Measurements from ENCODE around the gene GAN.
"Not testable (repeated sequence)": the region's sequence is repeated elsewhere in the genome, so short reads cannot be mapped to it uniquely, and the experiment has no call there.

GAN gene

DNA sequence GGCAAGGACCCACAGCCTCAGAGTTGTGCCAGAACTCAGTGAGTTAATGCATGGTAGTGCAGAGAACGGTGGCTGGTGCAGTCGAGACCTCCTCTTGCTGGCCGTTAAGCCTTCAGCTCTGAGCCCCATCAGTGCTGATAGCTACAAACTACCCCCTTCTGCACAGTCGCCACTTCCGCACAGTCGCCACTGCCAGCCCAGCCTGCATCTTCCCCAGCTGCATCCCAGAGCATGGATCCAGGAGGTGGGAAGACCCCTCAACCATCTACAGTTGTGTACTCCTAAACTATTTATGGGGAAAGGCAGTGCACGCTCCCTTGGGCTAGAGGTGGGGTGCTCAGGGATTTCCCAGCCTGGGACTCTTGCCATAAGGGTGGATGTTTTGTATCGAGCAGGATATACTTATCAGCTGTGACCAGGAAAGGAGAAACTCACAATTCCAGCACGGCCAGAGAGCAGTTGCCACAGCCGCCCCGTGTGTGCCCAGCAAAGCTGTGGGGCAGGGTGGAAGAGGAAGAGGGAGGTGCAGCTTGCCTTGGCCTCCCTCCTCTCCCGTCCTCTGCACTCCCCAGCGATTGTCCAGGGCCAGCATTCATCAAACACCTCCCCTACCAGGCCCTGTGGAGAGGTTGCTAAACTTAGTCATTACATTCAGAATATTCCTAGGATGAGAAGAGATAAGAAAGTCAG, 80.3 kb downstream of the GAN start:
- no peak for DNase-seq (ENCODE audit: low read depth in 2 of 3, low spot score in 2 of 3)

DNA sequence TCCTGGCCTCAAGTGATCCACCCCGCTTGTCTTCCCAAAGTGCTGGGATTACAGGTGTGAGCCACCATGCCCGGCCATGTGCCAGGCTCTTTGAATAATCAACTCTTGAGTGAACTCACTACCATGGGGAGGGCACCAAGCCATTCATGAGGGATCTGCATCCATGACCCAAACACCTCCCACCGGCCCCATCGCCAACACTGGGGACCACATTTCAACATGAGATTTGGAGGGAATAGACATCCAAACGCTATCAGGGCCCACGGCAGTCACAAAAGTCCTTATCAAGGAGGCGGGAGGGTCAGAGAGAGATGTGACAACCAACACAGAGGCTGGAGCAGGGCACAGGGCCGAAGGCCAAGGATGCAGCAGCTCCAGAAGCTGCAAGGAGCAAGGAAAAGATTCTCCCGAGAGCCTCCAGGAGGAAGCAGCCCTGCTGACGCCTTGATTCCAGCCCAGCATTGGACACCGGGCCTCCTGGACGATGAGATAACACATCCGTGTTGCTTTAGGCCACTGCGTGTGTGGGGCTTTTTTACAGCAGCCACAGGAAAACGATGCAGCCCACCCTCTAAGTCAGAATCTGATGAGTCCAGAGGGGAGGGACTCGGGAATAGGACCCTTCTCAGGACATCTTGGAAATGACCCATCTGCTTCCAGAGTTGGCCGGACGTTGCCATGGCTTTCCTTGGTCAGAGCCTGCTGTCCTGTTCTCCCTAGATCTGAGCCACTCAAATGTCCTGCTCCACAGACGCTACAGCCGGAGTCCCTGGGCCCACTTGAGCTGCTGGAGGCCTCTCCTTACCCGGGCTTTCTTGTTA, 82.5 kb downstream of the GAN start:
- DNase-seq (ENCODE audit: low read depth in 2 of 3, low spot score in 2 of 3): no peak

DNA sequence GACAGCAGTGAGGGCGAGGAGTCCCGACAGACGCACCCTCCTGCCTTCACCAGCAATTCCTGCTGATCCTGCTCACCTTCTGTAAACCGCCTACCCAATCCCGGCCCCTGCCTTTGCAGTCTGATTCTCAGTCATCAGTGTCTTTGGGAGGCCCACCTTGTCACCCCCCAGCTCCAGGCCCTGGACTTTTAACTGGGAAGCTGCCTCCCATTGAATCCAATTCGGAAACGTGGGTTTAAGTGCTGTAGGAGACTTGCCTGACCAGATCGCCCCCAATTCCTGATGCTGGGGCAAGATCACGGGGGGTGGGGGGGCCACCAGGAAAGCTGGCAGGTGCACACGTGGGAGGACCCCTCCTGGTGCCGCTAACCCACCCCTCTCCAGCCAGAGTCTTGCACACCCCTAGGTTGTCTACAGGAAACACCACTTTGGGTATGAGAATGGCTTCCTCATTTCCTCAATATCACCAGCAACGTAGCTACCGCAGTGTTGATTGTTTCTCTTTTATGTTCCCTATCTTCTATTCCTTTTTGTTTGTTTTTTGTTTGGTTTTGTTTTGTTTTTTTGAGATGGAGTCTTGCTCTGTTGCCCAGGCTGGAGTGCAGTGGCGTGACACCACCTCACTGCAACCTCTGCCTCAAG, 83.2 kb downstream of the GAN start:
- no peak for DNase-seq (ENCODE audit: low read depth in 2 of 3, low spot score in 2 of 3)

DNA sequence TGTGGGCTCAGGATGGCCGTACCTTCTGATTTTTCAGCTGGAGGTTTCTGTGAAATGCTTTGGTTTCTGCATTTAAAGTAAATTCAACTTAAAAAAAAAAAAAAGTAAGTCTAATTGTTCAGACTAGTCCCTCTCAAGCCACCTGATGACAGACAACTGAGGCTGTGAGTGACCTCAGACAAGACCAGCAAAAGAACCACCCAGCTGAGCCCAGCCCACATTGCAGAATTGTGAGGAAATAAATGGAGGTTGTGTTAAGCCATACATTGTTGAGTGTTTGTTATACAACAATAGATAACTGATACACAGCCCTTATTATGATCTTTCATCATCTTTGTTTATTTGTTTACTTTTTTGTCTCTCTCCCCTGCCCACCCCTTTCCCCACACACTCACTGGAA, 85.1 kb downstream of the GAN start:
- no peak for DNase-seq (ENCODE audit: low read depth in 2 of 3, low spot score in 2 of 3)

DNA sequence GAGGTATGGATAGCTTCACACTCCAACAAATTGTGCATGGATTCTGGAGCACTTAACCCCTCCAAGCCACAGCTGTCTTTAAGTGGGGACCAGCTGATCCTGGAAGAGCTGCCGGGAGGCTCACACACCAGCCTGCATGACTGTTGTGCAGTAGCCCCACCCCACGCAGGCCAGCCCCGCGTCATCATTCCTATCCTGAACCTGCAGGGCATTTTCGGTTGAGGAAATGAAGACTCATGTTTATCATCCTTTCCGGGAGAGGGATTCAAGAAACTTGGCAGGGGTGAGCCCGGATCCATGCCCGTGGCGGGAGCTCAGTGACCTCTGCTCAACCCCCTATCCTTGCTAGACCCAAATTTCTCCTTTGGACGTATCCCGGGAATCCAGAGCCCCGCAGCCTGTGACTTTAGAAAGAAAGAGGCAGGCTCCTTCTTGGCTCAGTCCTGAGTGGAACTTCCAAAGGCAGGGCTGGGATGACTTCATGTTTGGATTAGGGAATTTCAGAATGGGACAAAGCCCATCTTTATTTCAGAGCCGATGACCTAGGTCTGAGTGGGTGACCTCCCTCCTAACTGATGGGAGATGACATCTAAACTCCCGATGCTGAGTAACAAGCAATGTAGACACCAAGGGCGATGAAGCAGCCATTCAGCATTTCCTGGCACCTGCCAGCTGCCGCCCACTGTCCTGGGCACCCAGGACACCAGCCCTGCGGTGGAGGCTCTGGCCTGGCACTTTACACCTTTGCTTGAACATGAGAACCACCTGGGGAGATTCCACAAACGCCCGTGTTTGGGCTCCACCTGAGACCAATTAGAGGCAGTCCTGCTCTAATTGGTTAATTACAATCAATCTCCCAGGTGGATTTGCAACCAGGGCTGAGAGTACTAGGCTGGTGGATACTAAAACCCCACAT, 86.5 kb downstream of the GAN start:
- DNase-seq (ENCODE audit: low read depth in 2 of 3, low spot score in 2 of 3): no peak

DNA sequence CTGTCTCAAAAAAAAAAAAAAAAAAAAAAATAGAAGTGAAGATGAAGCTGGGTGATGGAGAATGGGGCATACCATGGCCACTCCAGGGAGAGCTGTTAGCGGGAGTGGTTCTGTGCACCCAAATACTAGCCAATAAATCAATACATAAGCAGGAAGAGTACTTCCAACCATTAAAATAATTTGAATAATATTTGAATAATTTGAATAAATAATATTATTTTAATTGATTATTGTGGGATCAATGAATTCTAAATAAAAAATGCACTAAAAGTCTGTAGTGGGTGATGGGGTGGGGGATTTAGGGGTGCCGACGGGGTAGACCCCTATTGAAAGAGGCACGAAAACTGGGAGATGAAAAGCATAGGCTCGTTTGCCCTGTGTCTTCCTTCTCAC, 88.4 kb downstream of the GAN start:
- DNase-seq (ENCODE audit: low read depth in 2 of 3, low spot score in 2 of 3): no peak

DNA sequence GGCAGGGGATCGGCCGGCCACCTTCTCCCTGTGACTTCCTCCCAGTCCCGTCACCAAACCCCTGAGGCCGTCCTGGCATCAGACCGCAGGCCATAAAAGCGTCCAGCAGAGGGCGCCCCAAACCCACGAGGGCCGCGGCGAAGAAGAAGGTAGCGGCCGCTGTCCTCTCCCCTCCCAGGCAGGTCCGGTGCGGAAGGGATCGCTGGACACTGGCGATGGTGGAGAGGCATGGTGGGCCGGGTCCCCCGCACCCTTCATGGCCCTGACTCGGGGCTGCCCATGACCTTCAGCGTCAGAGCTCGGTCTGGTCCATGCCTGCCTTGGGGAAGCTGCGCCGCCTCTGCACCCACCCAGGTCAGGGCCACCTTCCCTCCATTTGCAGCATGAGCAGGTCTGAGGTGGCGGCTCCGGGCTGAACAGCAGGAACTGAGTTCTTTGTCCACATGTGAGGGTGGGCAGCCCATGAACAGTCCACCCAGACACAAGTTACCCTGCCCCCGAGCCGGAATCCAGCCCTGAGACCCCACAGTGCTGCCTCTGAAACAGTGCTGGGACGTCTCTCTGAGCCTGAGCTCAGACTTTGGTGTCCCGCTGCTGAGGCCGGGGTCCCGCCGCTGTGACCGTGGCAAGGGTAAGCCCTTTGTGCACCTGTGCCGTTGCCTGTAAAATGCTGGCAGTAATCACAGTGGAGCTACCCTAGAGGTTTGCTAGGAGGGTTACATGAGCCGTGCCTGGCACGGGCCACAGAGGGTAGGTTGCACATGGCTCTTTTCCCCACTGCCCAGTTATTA, 89.0 kb downstream of the GAN start:
- DNase-seq (ENCODE audit: low read depth in 2 of 3, low spot score in 2 of 3): peak; percentile 51 to 88 (median 86)

DNA sequence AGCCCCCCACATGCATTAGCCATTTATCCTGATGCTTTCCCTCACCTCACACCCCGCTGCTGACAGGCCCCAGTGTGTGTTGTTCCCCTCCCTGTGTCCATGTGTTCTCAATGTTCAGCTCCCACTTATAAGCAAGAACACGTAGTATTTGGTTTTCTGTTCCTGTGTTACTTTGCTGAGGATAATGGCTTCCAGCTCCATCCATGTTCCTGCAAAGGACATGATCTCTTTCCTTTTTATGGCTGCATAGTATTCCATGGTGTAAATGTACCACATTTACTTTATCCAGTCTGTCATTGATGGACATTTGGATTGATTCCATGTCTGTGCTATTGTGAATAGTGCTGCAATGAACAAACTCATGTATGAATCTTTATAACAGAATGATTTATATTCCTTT, 90.2 kb downstream of the GAN start:
- DNase-seq (ENCODE audit: low read depth in 2 of 3, low spot score in 2 of 3): not testable (repeated sequence)

DNA sequence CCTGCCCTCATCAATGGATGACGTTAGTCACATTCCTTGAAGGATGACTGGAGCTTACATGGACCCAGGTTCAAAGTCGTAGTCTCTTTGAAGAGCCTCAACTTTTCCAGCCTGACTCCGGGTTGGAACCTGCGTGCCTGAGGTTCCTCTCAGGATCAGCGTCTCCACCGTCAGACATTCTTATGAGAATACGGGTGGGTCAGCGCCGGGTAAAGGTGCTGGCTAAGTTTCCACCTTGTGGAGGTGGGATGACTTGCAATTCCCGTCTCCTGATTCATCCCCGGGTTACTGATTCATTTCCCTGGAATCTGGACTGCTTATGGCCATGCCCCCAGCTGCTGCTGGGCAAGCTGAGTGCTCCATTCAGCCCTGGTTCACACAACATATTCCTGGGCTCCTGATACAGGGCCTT, 90.9 kb downstream of the GAN start:
- no peak for DNase-seq (ENCODE audit: low read depth in 2 of 3, low spot score in 2 of 3)

DNA sequence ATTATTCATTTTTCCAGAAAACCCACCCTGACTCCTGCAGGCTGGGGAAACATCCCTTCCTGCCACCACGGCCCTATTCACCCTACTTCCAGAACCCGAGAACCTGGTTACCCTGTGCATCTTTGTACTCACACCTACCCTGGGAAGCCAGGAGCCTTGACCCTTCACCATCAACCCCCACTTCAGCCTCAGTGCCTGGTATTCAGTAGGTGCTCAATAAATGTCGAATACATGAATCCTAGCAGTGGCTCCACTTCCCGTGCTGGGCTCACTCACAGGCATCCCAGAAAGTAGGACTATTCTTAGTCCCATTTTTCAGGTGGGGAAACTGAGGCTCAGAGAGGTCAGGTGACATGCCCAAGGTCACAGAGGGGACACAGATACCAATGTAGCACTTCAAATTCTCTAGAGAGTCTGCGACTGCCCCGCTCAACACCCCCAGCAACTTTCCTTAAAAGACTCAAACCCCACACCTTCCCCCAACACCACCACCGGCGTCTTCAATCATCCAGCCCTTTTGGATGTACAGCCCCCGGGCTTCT, 93.7 kb downstream of the GAN start:
- no peak for DNase-seq (ENCODE audit: low read depth in 2 of 3, low spot score in 2 of 3)

DNA sequence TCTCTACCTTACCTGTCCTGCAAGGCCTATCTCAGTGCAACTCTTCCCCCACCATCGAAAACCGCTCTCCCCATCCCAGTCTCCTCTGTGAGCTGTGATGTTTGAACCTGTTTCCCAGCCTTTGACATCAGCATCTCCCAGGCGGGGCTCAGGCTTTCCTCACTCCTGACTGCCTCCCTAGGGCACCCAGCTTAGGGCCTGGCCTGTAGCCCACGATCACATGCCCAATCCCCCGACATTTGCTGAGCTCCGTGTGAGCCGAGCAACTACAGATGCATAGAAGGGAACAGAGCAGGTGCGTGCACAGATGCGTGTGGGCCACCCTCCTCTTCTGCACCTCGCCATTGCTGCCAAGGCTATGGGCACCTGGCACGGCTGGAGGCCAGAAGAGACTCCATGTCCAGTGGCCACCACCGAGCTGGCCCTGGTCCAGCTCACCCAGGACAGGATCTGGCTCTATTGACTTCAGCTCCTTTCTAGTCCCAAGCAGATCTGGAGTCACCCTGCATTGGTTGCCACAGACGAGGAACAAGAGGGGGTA, 94.3 kb downstream of the GAN start:
- no peak for DNase-seq (ENCODE audit: low read depth in 2 of 3, low spot score in 2 of 3)

DNA sequence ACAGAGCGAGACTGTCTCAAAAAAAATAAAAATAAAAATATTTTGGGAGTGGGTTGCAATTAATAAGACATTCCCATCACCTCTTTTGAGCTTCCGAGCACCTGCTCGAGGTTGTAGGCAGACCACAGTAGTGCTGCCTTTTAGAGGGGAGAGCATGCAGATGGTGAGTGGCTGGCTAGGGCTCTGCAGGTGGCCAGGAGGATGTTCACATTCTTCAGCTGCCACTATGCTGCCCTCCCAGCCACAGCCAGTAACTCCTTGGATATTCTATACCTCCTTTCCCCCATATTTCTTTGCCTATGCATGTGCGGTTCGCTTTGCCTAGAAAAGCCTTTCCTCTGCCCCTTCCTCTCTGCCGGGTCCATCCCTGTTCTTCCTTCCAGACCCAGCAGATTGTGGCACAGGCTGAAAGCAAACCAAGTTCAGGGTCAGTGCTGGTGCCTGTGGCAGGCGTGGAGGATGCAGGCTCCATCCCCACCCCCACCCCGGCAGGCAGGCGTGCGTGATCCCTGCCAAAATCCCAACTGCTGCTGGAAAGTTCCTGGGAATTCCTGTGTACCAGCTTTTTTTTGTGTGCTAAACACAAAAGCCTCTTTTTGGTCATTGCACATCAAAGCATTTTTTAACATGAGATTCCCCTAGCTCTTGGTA, 96.0 kb downstream of the GAN start:
- no peak for DNase-seq (ENCODE audit: low read depth in 2 of 3, low spot score in 2 of 3)

DNA sequence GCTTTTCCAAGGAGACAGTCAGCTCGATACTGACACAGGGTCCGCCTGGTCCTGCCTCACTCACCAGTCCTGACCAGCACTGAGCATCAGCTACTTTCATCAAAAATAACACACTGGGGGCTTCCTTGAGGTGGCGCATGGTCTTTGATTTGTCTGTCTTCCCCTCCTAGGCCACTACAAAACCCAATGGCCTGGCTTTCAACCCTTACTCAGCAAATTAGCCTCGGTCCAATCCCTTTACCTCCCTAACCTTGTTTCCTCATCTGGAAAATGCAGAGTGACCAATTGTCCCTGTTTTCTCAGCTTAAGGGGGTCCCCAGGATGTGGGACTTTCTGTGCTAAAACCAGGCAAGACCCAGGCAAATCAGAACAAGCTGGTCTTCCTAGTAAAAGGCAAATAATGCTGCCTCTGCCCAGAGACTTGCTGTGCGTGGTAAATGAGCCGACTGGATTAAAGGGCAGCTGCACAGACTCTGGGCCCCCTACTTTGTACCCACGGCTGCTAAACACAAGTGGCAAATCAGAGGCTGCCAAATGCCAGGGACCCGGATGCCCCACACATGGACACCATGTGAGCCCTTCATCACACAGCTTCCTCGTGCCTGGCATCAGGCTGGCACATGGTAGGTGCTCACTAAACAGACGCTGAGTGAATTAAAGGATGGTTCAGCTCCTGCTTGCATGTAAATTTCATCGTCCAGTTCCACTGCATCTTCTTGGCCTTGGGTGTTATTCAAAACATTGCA, 98.7 kb downstream of the GAN start:
- DNase-seq (ENCODE audit: low read depth in 2 of 3, low spot score in 2 of 3): no peak

DNA sequence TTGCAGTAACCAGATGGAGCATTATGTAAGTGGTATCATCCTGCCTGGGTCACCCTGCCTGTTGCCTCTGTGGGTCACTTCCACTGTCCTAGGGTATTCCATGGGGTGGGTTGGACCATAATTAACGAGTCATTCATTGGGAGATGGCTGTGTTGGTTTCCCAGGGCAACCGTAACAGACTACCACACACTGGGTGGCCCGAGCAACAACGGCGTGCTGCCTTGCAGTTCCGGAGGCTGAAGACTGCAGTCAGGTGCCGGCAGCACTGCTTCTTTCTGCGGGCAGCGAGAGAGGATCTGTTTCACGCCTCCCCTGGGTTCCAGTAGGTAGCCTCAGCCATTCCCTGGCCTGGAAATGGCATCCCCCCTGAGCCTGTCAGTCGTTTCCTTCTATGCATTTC, 101.0 kb downstream of the GAN start:
- DNase-seq (ENCODE audit: low read depth in 2 of 3, low spot score in 2 of 3): no peak

DNA sequence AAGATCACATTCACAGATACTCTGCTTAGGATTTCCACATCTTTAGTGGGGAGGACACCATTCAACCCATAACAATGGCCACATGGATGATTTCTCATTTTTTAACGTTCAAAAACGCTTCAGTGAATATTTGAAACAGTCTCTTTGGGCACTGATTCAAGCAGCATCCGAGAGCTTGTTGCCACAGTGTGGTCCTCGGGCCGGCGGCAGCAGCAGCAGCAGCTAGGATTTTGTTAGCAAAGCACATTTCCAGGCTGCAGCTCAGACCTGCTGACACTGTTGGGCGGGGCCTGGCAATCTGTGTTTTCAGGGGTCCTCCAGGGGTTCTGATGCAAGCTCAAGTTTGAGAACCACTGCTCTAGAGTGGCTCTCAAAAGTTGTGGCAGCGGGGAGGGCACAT, 102.0 kb downstream of the GAN start:
- DNase-seq (ENCODE audit: low read depth in 2 of 3, low spot score in 2 of 3): no peak

DNA sequence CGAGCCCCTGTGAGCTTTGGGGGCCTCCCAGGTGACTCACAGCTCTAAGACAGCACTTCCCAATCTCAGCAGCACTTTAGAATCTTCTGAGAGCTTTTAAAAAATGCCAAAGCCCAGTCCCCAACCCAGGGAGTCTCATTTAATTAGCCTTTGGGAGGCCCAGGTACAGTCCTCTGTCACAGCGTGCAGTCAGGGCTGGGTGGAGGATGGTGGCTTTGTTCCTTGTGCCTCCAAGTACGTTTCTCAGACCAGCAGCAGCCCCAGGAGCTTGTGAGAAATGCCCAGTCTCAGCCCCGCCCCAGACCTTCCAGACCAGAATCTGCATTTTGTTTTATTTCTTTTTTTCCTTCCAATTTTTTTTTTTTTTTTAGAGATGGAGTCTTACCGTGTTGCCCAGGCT, 102.4 kb downstream of the GAN start:
- no peak for DNase-seq (ENCODE audit: low read depth in 2 of 3, low spot score in 2 of 3)

DNA sequence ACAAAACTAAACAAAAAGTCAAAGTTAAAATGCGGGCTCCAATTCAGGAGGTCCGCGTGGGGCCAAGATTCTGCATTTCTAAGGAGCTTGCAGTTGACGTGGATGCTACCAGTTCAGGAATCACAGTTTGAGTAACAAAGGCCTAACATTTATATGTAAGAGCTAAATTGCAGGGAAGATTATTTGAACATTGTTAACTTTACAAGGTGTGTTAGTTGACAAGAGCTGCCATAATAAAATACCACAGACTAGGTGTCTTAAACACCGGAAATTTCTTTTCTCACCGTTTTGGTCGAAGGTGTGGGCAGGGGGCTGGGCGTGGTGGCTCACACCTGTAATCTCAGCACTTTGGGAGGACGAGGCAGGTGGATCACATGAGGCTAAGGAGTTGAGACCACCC, 105.0 kb downstream of the GAN start:
- DNase-seq (ENCODE audit: low read depth in 2 of 3, low spot score in 2 of 3): no peak

DNA sequence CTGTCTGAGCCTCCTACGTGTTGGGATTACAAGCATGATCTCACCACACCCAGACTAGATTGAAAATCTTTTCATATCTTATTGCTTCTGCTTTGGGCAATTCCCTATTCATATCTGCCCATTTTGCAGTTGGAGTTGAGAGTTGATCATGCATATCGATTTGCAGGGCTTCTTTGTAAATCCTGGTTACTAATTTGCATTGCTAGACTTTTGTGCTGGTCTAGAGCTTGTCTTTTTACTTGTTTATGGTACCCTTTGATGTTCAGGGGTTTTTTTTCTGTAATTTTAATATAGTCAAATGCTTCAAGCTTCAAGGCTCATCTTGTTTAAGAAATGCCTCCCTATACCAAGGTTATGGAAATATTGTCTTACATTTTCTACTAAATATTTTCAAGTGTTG, 106.4 kb downstream of the GAN start:
- no peak for DNase-seq (ENCODE audit: low read depth in 2 of 3, low spot score in 2 of 3)

DNA sequence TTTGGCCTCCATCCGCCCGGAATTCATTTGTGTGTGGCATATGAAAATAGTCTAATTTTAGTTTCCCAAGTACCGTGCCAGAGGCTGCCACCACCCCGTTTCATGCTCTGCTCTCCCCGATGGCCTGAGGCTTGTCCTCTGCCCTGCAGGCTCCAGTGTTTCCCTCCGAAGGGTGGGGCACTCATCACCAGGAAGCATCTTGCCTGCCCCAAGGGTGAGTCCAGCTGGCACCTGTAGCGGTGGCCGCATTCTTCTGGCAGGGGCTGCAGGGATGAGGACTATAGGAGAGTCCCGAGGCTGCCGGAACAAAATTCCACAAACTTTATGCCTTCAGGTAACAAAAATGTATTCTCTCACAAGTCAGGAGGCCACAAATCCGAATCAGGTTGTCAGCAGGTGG, 106.8 kb downstream of the GAN start:
- no peak for DNase-seq (ENCODE audit: low read depth in 2 of 3, low spot score in 2 of 3)

Data from activated CD8-positive, alpha-beta memory T cell treated with anti-CD3 and anti-CD28 coated beads for 48 hours (primary cell).